Measurements from ENCODE around the gene OSBP2.

DNA sequence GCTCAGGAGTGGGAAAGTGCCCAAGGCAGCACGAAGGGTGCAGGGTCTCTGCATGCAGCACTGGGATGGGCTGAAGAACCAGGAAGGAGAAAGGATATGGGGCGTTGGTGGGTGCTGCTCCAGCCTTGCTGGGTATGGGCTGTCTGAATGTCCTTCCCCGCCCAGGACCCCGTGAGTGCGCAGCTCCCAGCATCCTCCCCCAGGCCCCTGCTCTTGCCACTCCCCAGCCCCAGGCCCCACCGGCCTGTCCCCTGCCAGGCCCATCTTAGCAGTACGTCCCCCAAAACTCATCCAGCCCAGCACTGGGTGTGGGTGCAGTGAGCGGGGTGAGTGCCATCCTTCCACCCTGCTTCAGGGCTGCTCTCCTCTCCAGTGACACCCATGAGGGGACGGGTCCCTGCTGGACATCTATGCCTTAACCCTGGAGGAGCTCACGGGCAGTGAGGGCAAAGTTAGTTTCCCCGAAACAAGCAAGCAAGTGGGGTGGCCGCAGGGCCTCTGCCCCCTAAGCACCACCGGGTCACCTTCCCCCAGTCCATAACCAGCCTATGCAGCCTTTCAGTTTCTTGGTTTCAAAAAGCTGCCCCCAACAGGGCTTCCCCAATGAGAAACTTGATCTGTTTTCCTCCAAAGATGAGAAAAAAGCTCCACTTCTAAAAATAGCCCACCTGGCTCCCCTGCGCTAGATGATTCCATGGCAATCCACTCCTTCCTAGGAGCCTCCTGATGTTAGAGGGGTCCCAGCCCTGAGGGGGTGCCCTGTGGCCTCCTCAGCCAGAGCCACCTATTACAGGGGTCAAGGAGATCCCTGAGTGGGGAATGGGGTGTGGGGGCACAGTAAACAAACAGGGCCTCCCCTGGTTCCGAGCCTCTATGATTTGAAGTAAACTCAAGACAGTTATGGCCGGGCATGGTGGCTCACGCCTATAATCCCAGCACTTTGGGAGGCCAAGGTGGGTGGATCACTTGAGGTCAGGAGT lies 170.1 kb downstream of the OSBP2 start:
- TF ChIP-seq POLR2AphosphoS5 (IDR thresholded peaks at IDR 0.05; ENCODE audit: borderline replicate concordance, low read depth, low read length) (no peak), EZH2 (IDR thresholded peaks at IDR 0.05) (no peak), FOXP2 (optimal IDR thresholded peaks at IDR 0.05; ENCODE audit: control extremely low read depth, extremely low read length, insufficient read depth) (no peak)
